HepG2 (cell line): Measurements from ENCODE around the gene GPATCH3. TPM values are rescaled to one million over a fixed set of nuclear protein-coding genes. Genes with fewer than 3 reads are reported as not detected.

ENCODE experiments used
- ATF2 ChIP-seq: sonication (generic); formaldehyde crosslinking; IDR thresholded peaks from 2 replicates; pipeline ENCODE4 v1.4.0; 2020; ENCODE audit warnings: missing genetic modification reagents
- CC2D1A ChIP-seq: sonication (generic); formaldehyde crosslinking; IDR thresholded peaks from 2 replicates; pipeline ENCODE4 v1.8.1; 2023; ENCODE audit warnings: mild to moderate bottlenecking, missing genetic modification reagents
- EHMT2 ChIP-seq: fragments of 200-600 bp; sonication (generic); IDR thresholded peaks from 2 replicates; pipeline ENCODE4 v1.7.0; 2017; ENCODE audit warnings: antibody characterized with exemption, low read depth, low read length, borderline replicate concordance
- ETS1 ChIP-seq: sonication (generic); formaldehyde crosslinking; IDR thresholded peaks from 2 replicates; pipeline ENCODE4 v1.4.0; 2020; ENCODE audit warnings: missing genetic modification reagents
- FOXO1 ChIP-seq: sonication (generic); formaldehyde crosslinking; IDR thresholded peaks from 2 replicates; pipeline ENCODE4 v1.4.0; 2020; ENCODE audit warnings: missing genetic modification reagents
- GABPA ChIP-seq, 2 experiments: IDR thresholded peaks; 2 replicates each; pipeline ENCODE4 v1.6.1; 2011 to 2016; ENCODE audit warnings: low read depth in 2 of 2, low read length in 1 of 2, missing biosample characterization in 1 of 2, missing genetic modification characterization in 1 of 2
- IRF1 ChIP-seq: sonication (generic); formaldehyde crosslinking; IDR thresholded peaks from 2 replicates; pipeline ENCODE4 v1.4.0; 2020; ENCODE audit warnings: low read depth, mild to moderate bottlenecking, missing genetic modification reagents
- KMT2B ChIP-seq: IDR thresholded peaks from 2 replicates; pipeline ENCODE4 v1.6.1; 2016; ENCODE audit warnings: missing genetic modification reagents, missing compliant biosample characterization
- ONECUT2 ChIP-seq: sonication (generic); formaldehyde crosslinking; IDR thresholded peaks from 2 replicates; pipeline ENCODE4 v1.4.0; 2020; ENCODE audit warnings: missing genetic modification reagents
- PLRG1 ChIP-seq: fragments of 450-650 bp; conservative IDR thresholded peaks from 2 replicates; pipeline ENCODE4 v1.6.1; 2016
- POLR2AphosphoS2 ChIP-seq: IDR thresholded peaks from 2 replicates; pipeline ENCODE4 v1.6.1; 2011; ENCODE audit warnings: low read depth, low read length, improper control_type of control experiment
- REST ChIP-seq, 2 experiments: IDR thresholded peaks; 2 replicates each; pipeline ENCODE4 v1.6.1; 2011 to 2012; ENCODE audit warnings: low read length in 2 of 2, borderline replicate concordance in 1 of 2, low read depth in 1 of 2, mild to moderate bottlenecking in 1 of 2, moderate library complexity in 1 of 2
- RNF2 ChIP-seq: fragments of 450-650 bp; conservative IDR thresholded peaks from 2 replicates; pipeline ENCODE4 v1.6.1; 2016; ENCODE audit warnings: low read depth
- SNAPC2 ChIP-seq: sonication (generic); formaldehyde crosslinking; IDR thresholded peaks from 2 replicates; pipeline ENCODE4 v1.8.1; 2022; ENCODE audit warnings: mild to moderate bottlenecking, missing genetic modification reagents
- THAP9 ChIP-seq: sonication (generic); formaldehyde crosslinking; IDR thresholded peaks from 2 replicates; pipeline ENCODE4; 2020; ENCODE audit warnings: missing genetic modification reagents, mild to moderate bottlenecking, borderline replicate concordance
- ZFP82 ChIP-seq: sonication (generic); formaldehyde crosslinking; IDR thresholded peaks from 2 replicates; pipeline ENCODE4 v1.5.1; 2020; ENCODE audit warnings: mild to moderate bottlenecking, missing genetic modification reagents, borderline replicate concordance
- ZNF382 ChIP-seq: sonication (generic); formaldehyde crosslinking; IDR thresholded peaks from 2 replicates; pipeline ENCODE4 v1.5.0; 2020; ENCODE audit warnings: missing genetic modification reagents, mild to moderate bottlenecking, borderline replicate concordance
- ZNF569 ChIP-seq: sonication (generic); formaldehyde crosslinking; IDR thresholded peaks from 2 replicates; pipeline ENCODE4 v1.5.0; 2020; ENCODE audit warnings: mild to moderate bottlenecking, missing genetic modification reagents, moderate library complexity, borderline replicate concordance
- polyA plus RNA-seq, 8 experiments: library from polyadenylated mRNA; depleted of rRNA in 3 of 8; stranded (reverse) in 7 of 8; unstranded in 1 of 8; fragments of >200 nt; fragmentation: Illumina TruSeq in 4 of 8; extraction: Trizol in 4 of 8; gene quantifications; 2 replicates each; pipeline versions ENCODE4 v1.2.1 to v1.2.3, GENCODE V29; 2011 to 2016; ENCODE audit warnings: low read depth in 4 of 8, missing spikeins in 1 of 8, mixed read lengths in 1 of 8; ENCODE audit not compliant: insufficient read depth in 1 of 8
- total RNA-seq, 5 experiments: library from RNA; depleted of rRNA; stranded (reverse); fragments of >200 nt; fragmentation: Illumina TruSeq; extraction: Trizol; gene quantifications; 2 replicates each; pipeline ENCODE4 v1.2.3, GENCODE V29; 2016; ENCODE audit warnings: low read depth in 1 of 5

Gene GPATCH3
- total and polyA plus RNA-seq, 2 of the 13 experiments (the other 11 are each of a cell fraction or from before 2014, with no cell fraction given), result 8.3 to 11.0 TPM

- TF ChIP-seq FOXO1 (0 out of 2 replicates have a peak, but pooled peaks have one; percentile 46), ZFP82 (peak; percentile 73; the same call in 1 of the 2 replicates), RNF2 (no peak), ZNF569 (no peak), PLRG1 (no peak), KMT2B (peak; percentile 92), THAP9 (CRISPR knock-in tag) (peak; percentile 83; the same call in 1 of the 2 replicates), SNAPC2 (CRISPR knock-in tag) (peak; percentile 77; the same call in 1 of the 2 replicates), ATF2 (CRISPR knock-in tag) (0 out of 2 replicates have a peak, but pooled peaks have one; percentile 61), GABPA (IDR thresholded peaks at IDR 0.05; ENCODE audit: low read depth, low read length) (no peak), GABPA (CRISPR knock-in tag; IDR thresholded peaks at IDR 0.05; ENCODE audit: low read depth) (peak; percentile 63), POLR2AphosphoS2 (no peak), CC2D1A (no peak), ETS1 (CRISPR knock-in tag) (0 out of 2 replicates have a peak, but pooled peaks have one; percentile 61), EHMT2 (no peak), ZNF382 (no peak), ONECUT2 (CRISPR knock-in tag) (no peak), IRF1 (no peak), REST (IDR thresholded peaks at IDR 0.05; ENCODE audit: borderline replicate concordance in 1 of 2, low read depth in 1 of 2, low read length in 2 of 2) (peak in 1 of 2 experiments; percentile 54; a peak in 1 of 4 replicates)
Measured at GRCh38 chr1:26900001-26900814, at the start of gene GPATCH3 (continued).
